Endothelial cell of umbilical vein (primary cell): Measurements from ENCODE around the gene IQGAP2. TPM values are rescaled to one million over a fixed set of nuclear protein-coding genes. Genes with fewer than 3 reads are reported as not detected.

Experiments used
- BruUV-seq: library from RNA; stranded (reverse); fragments of 400-500 nt; replicated peaks from 2 replicates; lab custom pipeline; 2021; lab: Mats Ljungman, UMichigan
- CTCF ChIA-PET: fragments of 300-600, 350-600 bp; sonication (Branson Sonifier 250); formaldehyde crosslinking; loops from one replicate; lab custom pipeline; 2021; ENCODE audit warnings: antibody characterized with exemption, inconsistent platforms; lab: Charles Lee
- POLR2A ChIA-PET: fragments of 300-600, 350-600 bp; sonication (Branson Sonifier 250); formaldehyde crosslinking; loops from one replicate; lab custom pipeline; 2021; ENCODE audit warnings: antibody characterized with exemption, inconsistent platforms; lab: Charles Lee
- DNase-seq: peaks from one replicate; pipeline ENCODE4 v3.0.0-alpha.2; 2011; ENCODE audit warnings: low read depth, low spot score
- FAIRE-seq: peaks from 2 replicates; lab custom pipeline; 2011; peaks lifted over from hg19 to GRCh38; lab: Jason Lieb, UNC
- H2AFZ ChIP-seq: 2 replicates; pipeline ENCODE4 v1.6.0; 2012; ENCODE audit warnings: low read depth, low read length, control low read depth, inconsistent platforms
- H3K27ac ChIP-seq: 2 replicates; pipeline ENCODE4 v1.5.1; 2011; ENCODE audit warnings: low read depth, mild to moderate bottlenecking, control low read depth, low read length, moderate library complexity; ENCODE audit not compliant: insufficient read depth
- H3K27me3 ChIP-seq, 2 experiments: 2 replicates each; pipeline versions ENCODE4 v1.6.0 to v1.6.1; 2011; ENCODE audit warnings: low read length in 2 of 2, mixed read lengths in 1 of 2; ENCODE audit not compliant: control insufficient read depth in 2 of 2, insufficient read depth in 2 of 2
- H3K36me3 ChIP-seq, 2 experiments: 2 replicates in 1 of 2; 3 replicates in 1 of 2; pipeline ENCODE4 v1.5.1; 2011; ENCODE audit warnings: low read length in 2 of 2, mild to moderate bottlenecking in 1 of 2, moderate library complexity in 1 of 2; ENCODE audit not compliant: control insufficient read depth in 2 of 2, insufficient read depth in 2 of 2; ENCODE audit errors: extremely low read depth in 1 of 2
- H3K4me1 ChIP-seq: 3 replicates; pipeline ENCODE4 v1.5.1; 2011; ENCODE audit warnings: mild to moderate bottlenecking, low read length; ENCODE audit not compliant: control insufficient read depth, insufficient read depth; ENCODE audit errors: extremely low read depth
- H3K4me2 ChIP-seq: 2 replicates; pipeline ENCODE4 v1.6.1; 2011; ENCODE audit warnings: low read length, control low read depth, mixed read lengths; ENCODE audit not compliant: insufficient read depth
- H3K4me3 ChIP-seq, 3 experiments: fragments of 200-600 bp in 1 of 3; sonication (generic), shearing (Covaris generic) in 1 of 3; replicated peaks in 1 of 3; 2 replicates each; pipeline ENCODE4 v1.5.1; 2011 to 2016; ENCODE audit warnings: control low read depth in 3 of 3, low read length in 3 of 3, mild to moderate bottlenecking in 2 of 3, inconsistent platforms in 1 of 3, low read depth in 1 of 3, moderate library complexity in 1 of 3; ENCODE audit not compliant: insufficient read depth in 1 of 3
- H3K79me2 ChIP-seq: 2 replicates; pipeline ENCODE4 v1.6.0; 2012; ENCODE audit warnings: low read length, inconsistent platforms; ENCODE audit not compliant: control insufficient read depth, insufficient read depth
- H3K9ac ChIP-seq: replicated peaks from 2 replicates; pipeline ENCODE3; 2011; ENCODE audit warnings: low read length, control low read depth; ENCODE audit not compliant: insufficient read depth; ENCODE audit errors: extremely low read depth
- H3K9me1 ChIP-seq: replicated peaks from 3 replicates; pipeline ENCODE4 v1.6.0; 2011; ENCODE audit warnings: mild to moderate bottlenecking, low read length; ENCODE audit not compliant: control insufficient read depth, insufficient read depth; ENCODE audit errors: extremely low read depth
- H3K9me3 ChIP-seq: replicated peaks from 2 replicates; pipeline ENCODE4 v1.5.1; 2012; ENCODE audit warnings: low read length, inconsistent platforms; ENCODE audit not compliant: control insufficient read depth, insufficient read depth
- H4K20me1 ChIP-seq: replicated peaks from 2 replicates; pipeline ENCODE3; 2011; ENCODE audit warnings: mild to moderate bottlenecking, low read length; ENCODE audit not compliant: control insufficient read depth, insufficient read depth; ENCODE audit errors: extremely low read depth
- EZH2 ChIP-seq: IDR thresholded peaks from 2 replicates; pipeline ENCODE4 v1.6.1; 2012; ENCODE audit warnings: borderline replicate concordance, low read depth, mild to moderate bottlenecking, moderate library complexity, low read length, inconsistent platforms; ENCODE audit not compliant: severe bottlenecking
- FOS ChIP-seq: IDR thresholded peaks from 2 replicates; pipeline ENCODE4 v1.6.1; 2011; ENCODE audit warnings: mild to moderate bottlenecking, low read length, moderate library complexity, borderline replicate concordance; ENCODE audit not compliant: insufficient read depth
- GATA2 ChIP-seq: IDR thresholded peaks from 2 replicates; pipeline ENCODE4 v1.7.0; 2011; ENCODE audit warnings: low read depth, mild to moderate bottlenecking, moderate library complexity, mixed read lengths, low read length; ENCODE audit not compliant: insufficient read length, insufficient read depth
- JUN ChIP-seq: IDR thresholded peaks from 2 replicates; pipeline ENCODE4 v1.6.1; 2011; ENCODE audit warnings: borderline replicate concordance, low read depth; ENCODE audit not compliant: insufficient read length, insufficient read depth
- MAX ChIP-seq: IDR thresholded peaks from 2 replicates; pipeline ENCODE4 v1.6.1; 2011; ENCODE audit not compliant: insufficient read depth, insufficient read length
- MYC ChIP-seq: IDR thresholded peaks from one replicate; pipeline ENCODE4 v1.6.1; 2011; ENCODE audit warnings: mild to moderate bottlenecking, low read depth, low read length
- POLR2A ChIP-seq: IDR thresholded peaks from 2 replicates; pipeline ENCODE4 v1.6.1; 2012; ENCODE audit warnings: low read depth, mild to moderate bottlenecking, control low read depth, low read length
- POLR2AphosphoS5 ChIP-seq: IDR thresholded peaks from 2 replicates; pipeline ENCODE4 v1.6.1; 2012; ENCODE audit warnings: low read depth, mild to moderate bottlenecking, control low read depth, low read length, moderate library complexity; ENCODE audit not compliant: insufficient read depth
- dilution Hi-C: fragments of 300-500 bp; cut with MboI; formaldehyde crosslinking; loops from one replicate; pipeline ENCODE4 v1.15.0; 2019; ENCODE audit warnings: low sequenced_read_pairs; ENCODE audit not compliant: extremely low pct_ligation_motif_present
- intact Hi-C: fragments of 100-400 bp; cut with micrococcal nuclease; formaldehyde crosslinking; loops from one replicate; pipeline ENCODE4 v1.10.0; 2022
- polyA plus RNA-seq, 4 experiments: library from polyadenylated mRNA; depleted of rRNA in 3 of 4; stranded (reverse) in 3 of 4; unstranded in 1 of 4; fragments of >200 nt; gene quantifications; 2 replicates each; pipeline versions ENCODE4 v1.2.1 to v1.2.3, GENCODE V29; 2011 to 2012; ENCODE audit warnings: missing spikeins in 1 of 4
- total RNA-seq: library from RNA; stranded (reverse); gene quantifications from 2 replicates; pipeline ENCODE4 v1.2.3, GENCODE V29; 2021
- TF ChIP-seq, protein P1 (sequence below), 2 donors: IDR thresholded peaks; 1 replicate in 1 of 2; 2 replicates in 1 of 2; pipeline ENCODE4 v1.5.1; 2011; ENCODE audit warnings: low read length in 2 of 2, mild to moderate bottlenecking in 2 of 2, moderate library complexity in 2 of 2, control low read depth in 1 of 2, inconsistent platforms in 1 of 2, low read depth in 1 of 2; ENCODE audit not compliant: insufficient read depth in 1 of 2; ENCODE audit errors: extremely low read depth in 1 of 2

IQGAP2 gene
- total and polyA plus RNA-seq, 2 donors (not counting 3 experiments of a cell fraction or from before 2014, with no cell fraction given), result 4.5 to 4.7 TPM

GRCh38 chr5:76638479-76638878, 235.4 kb downstream of the IQGAP2 start:
- TF ChIP-seq MYC (no peak), POLR2A (no peak), GATA2 (no peak), JUN (no peak), POLR2AphosphoS5 (no peak), MAX (no peak), FOS (no peak), EZH2 (no peak)
- TF ChIP-seq, protein P1, sequence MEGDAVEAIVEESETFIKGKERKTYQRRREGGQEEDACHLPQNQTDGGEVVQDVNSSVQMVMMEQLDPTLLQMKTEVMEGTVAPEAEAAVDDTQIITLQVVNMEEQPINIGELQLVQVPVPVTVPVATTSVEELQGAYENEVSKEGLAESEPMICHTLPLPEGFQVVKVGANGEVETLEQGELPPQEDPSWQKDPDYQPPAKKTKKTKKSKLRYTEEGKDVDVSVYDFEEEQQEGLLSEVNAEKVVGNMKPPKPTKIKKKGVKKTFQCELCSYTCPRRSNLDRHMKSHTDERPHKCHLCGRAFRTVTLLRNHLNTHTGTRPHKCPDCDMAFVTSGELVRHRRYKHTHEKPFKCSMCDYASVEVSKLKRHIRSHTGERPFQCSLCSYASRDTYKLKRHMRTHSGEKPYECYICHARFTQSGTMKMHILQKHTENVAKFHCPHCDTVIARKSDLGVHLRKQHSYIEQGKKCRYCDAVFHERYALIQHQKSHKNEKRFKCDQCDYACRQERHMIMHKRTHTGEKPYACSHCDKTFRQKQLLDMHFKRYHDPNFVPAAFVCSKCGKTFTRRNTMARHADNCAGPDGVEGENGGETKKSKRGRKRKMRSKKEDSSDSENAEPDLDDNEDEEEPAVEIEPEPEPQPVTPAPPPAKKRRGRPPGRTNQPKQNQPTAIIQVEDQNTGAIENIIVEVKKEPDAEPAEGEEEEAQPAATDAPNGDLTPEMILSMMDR (IDR thresholded peaks at IDR 0.05; ENCODE audit: extremely low read depth in 1 of 2, insufficient read depth in 1 of 2, low read depth in 1 of 2, low read length in 2 of 2), result no peak
- H3K4me1 ChIP-seq, result peaks cover 28% of the 10 kb centered on the region
- no peaks in the 10 kb centered on the region for H3K36me3 ChIP-seq
- no peak overlapping the region for H2AFZ ChIP-seq
- ChIA-PET POLR2A (no interaction called here), CTCF (interaction anchor here (1.0 to 1.8 kb wide), 5 partner anchors 11 to 136 kb away, joined by 3 to 19 read pairs (median 5); no protein-coding TSS in a partner anchor)
- no peak overlapping the region for H3K9ac ChIP-seq
- H3K27ac ChIP-seq, result no peak overlapping the region
- H3K4me3 ChIP-seq, result no peak overlapping the region
- dilution Hi-C loops, result no loop called here
- intact Hi-C loops, result no loop called here
- H3K79me2 ChIP-seq, result no peaks in the 10 kb centered on the region
- no peak for FAIRE-seq
- no peaks in the 10 kb centered on the region for H3K9me1 ChIP-seq
- H3K27me3 ChIP-seq, result no peaks in the 10 kb centered on the region
- no peaks in the 10 kb centered on the region for H3K9me3 ChIP-seq
- BruUV-seq, result no TSS peak
- no peak for DNase-seq
- H4K20me1 ChIP-seq, result no peaks in the 10 kb centered on the region
- no peak overlapping the region for H3K4me2 ChIP-seq
